Spleen (tissue), 7 donors: ENCODE measurements around the gene TSSK3.

Experiments
- POLR2AphosphoS5 ChIP-seq, 3 donors: sonication (generic); formaldehyde crosslinking; IDR thresholded peaks; one replicate each; pipeline ENCODE4 v1.5.1; 2017; ENCODE audit warnings: antibody characterized with exemption in 3 of 3
- TF ChIP-seq, protein P1 (sequence below), 11 experiments: fragments of 200-600 bp in 7 of 11; fragments of 450-650 bp in 4 of 11; sonication (generic) in 4 of 11; IDR thresholded peaks in 8 of 11; conservative IDR thresholded peaks in 3 of 11; 1 replicate in 7 of 11; 2 replicates in 4 of 11; pipeline versions ENCODE4 v1.4.0 to v1.8.0; 2016 to 2021; ENCODE audit warnings: antibody characterized with exemption in 11 of 11, inconsistent platforms in 4 of 11, mild to moderate bottlenecking in 1 of 11
- donor health status: DM: no; HTN: no; CAD: no; lungs with moderate emphysema.
- donor health status: DM: no; HTN: no; CAD: no.
- donor health status: DM: no; HTN: no; CAD: no.

DNA sequence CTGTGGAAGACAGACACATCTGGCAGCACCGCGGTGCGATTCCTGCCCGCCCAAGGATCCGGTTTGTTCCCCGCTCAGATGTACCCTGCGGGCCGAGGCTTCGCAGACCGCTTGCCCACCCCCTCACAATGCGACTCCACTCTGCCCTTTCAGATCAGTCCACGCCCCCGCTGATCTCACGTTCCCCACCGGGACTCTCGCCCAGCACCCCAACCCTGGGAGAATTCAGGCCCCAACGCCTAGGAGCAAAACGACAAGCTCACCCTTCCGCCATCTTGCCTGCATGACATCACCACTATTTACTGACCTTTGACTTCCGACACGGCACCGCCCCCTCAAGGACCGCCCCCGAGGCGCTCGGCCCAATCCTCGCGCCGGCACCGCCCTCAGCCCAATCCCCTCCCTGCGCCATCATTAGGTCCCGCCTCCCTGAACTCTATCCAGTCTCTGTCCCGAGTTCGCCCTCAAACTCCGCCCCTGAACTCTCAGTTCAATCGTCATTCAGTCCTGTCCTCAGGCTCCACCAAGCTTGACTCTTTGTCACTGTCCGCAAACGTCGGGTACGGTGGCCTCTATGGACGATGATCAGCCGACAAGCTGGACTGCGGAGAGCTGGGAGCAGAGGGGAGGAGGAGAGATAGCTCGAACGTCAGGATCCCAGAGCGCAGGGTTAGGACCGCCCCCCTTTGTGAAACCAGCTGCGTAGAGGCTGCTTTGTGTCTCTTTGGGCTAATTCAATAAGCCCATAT lies 32.0 kb downstream of the TSSK3 start, which contains the start of gene BSDC1:
- TF ChIP-seq, protein P1, sequence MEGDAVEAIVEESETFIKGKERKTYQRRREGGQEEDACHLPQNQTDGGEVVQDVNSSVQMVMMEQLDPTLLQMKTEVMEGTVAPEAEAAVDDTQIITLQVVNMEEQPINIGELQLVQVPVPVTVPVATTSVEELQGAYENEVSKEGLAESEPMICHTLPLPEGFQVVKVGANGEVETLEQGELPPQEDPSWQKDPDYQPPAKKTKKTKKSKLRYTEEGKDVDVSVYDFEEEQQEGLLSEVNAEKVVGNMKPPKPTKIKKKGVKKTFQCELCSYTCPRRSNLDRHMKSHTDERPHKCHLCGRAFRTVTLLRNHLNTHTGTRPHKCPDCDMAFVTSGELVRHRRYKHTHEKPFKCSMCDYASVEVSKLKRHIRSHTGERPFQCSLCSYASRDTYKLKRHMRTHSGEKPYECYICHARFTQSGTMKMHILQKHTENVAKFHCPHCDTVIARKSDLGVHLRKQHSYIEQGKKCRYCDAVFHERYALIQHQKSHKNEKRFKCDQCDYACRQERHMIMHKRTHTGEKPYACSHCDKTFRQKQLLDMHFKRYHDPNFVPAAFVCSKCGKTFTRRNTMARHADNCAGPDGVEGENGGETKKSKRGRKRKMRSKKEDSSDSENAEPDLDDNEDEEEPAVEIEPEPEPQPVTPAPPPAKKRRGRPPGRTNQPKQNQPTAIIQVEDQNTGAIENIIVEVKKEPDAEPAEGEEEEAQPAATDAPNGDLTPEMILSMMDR (IDR thresholded peaks at IDR 0.05 in 8 of 11, conservative IDR thresholded peaks at IDR 0.05 in 3 of 11) = peak in 3 of 11 experiments; percentile 20 to 32 (median 24)
- peak; percentile 97 to 99 (median 98) for TF ChIP-seq POLR2AphosphoS5 (IDR thresholded peaks at IDR 0.05)
